Hematopoietic multipotent progenitor cell (in vitro differentiated cells): ENCODE results near the gene ARHGEF16. TPM values are rescaled to one million over a fixed set of nuclear protein-coding genes. Genes with fewer than 3 reads are reported as not detected.

Source experiments
- DNase-seq, 3 donors: peaks; one replicate each; pipeline ENCODE4 v3.0.0-alpha.2; 2011 to 2015; ENCODE audit warnings: low read depth in 2 of 3, low spot score in 2 of 3
- total RNA-seq: library from RNA; depleted of rRNA; stranded (reverse); fragments of >200 nt; gene quantifications from one replicate; pipeline ENCODE4 v1.2.3, GENCODE V29; 2012

ARHGEF16 gene
- total RNA-seq, 1 donor: 0.27 TPM

- no peak for DNase-seq
These were observed 34.1 kb upstream of the ARHGEF16 start for GRCh38 chr1:3420218-3420951.

- DNase-seq: no peak
These were observed 31.8 kb upstream of the ARHGEF16 start for GRCh38 chr1:3422638-3423037.

GRCh38 chr1:3423245-3423829, 31.1 kb upstream of the ARHGEF16 start:
- DNase-seq: peak in 2 of 3 donors; percentile 8 to 9

GRCh38 chr1:3423896-3424611, 30.4 kb upstream of the ARHGEF16 start:
- DNase-seq: no peak

- DNase-seq: no peak
These were observed 28.8 kb upstream of the ARHGEF16 start for GRCh38 chr1:3425486-3426215.

GRCh38 chr1:3426956-3427535, 27.4 kb upstream of the ARHGEF16 start:
- DNase-seq: no peak

- no peak for DNase-seq
These were observed 26.5 kb upstream of the ARHGEF16 start for GRCh38 chr1:3427711-3428704.

- no peak for DNase-seq
These were observed 25.6 kb upstream of the ARHGEF16 start for GRCh38 chr1:3428899-3429298.

- no peak for DNase-seq
These were observed 25.1 kb upstream of the ARHGEF16 start for GRCh38 chr1:3429320-3429719.

- no peak for DNase-seq
These were observed 24.7 kb upstream of the ARHGEF16 start for GRCh38 chr1:3429766-3430165.

GRCh38 chr1:3430406-3430805, 24.1 kb upstream of the ARHGEF16 start:
- no peak for DNase-seq

GRCh38 chr1:3430820-3431219, 23.6 kb upstream of the ARHGEF16 start:
- DNase-seq: no peak

- no peak for DNase-seq
These were observed 23.2 kb upstream of the ARHGEF16 start for GRCh38 chr1:3431266-3431665.

GRCh38 chr1:3431686-3432085, 22.8 kb upstream of the ARHGEF16 start:
- no peak for DNase-seq

GRCh38 chr1:3432306-3432705, 22.2 kb upstream of the ARHGEF16 start:
- DNase-seq: no peak

GRCh38 chr1:3433076-3433475, 21.4 kb upstream of the ARHGEF16 start:
- no peak for DNase-seq

- no peak for DNase-seq
These were observed 20.7 kb upstream of the ARHGEF16 start for GRCh38 chr1:3433596-3434320.

GRCh38 chr1:3434406-3435110, 19.9 kb upstream of the ARHGEF16 start:
- no peak for DNase-seq
